Prostate gland (tissue), 2 donors: Measurements from ENCODE around the gene ICE2. TPM values are rescaled to one million over a fixed set of nuclear protein-coding genes. Genes with fewer than 3 reads are reported as not detected.
"Not testable (repeated sequence)": the region's sequence is repeated elsewhere in the genome, so short reads cannot be mapped to it uniquely, and the experiment has no call there.

ENCODE experiments used
- DNase-seq: peaks from one replicate; pipeline ENCODE4 v3.0.0-alpha.2; 2019; ENCODE audit warnings: low spot score
- H3K27ac ChIP-seq, 2 donors: fragments of 200-600 bp; sonication (generic); 2 replicates each; pipeline ENCODE4 v1.5.1; 2017 to 2019
- H3K27me3 ChIP-seq: fragments of 200-600 bp; sonication (generic); replicated peaks from 2 replicates; pipeline ENCODE4 v1.5.1; 2019; ENCODE audit not compliant: insufficient read depth
- H3K36me3 ChIP-seq, 2 donors: fragments of 200-600 bp; sonication (generic); 1 replicate in 1 of 2; 2 replicates in 1 of 2; pipeline versions ENCODE4 v1.5.1 to v1.8.1; 2017 to 2019
- H3K4me1 ChIP-seq: fragments of 200-600 bp; sonication (generic); replicated peaks from 2 replicates; pipeline ENCODE4 v1.5.1; 2019
- H3K4me3 ChIP-seq, 2 donors: fragments of 200-600 bp; sonication (generic); 2 replicates each; pipeline ENCODE4 v1.5.1; 2017 to 2019
- H3K9me3 ChIP-seq: fragments of 200-600 bp; sonication (generic); 2 replicates; pipeline ENCODE4 v1.5.1; 2017
- POLR2A ChIP-seq: fragments of 450-650 bp; IDR thresholded peaks from one replicate; pipeline ENCODE4 v1.6.1; 2016; ENCODE audit warnings: antibody characterized with exemption, mild to moderate bottlenecking
- POLR2AphosphoS5 ChIP-seq: sonication (generic); formaldehyde crosslinking; IDR thresholded peaks from one replicate; pipeline ENCODE4 v1.6.1; 2017; ENCODE audit warnings: antibody characterized with exemption
- WGBS: methylation state at CpG from one replicate; pipeline ENCODE4 v1.1.5; 2018; 5-methylcytosine and 5-hydroxymethylcytosine counted together
- intact Hi-C: fragments of 100-400 bp; cut with DNase I; formaldehyde crosslinking; loops from one replicate; pipeline ENCODE4 v1.14.2; 2022
- total RNA-seq, 2 donors: library from RNA; depleted of rRNA; stranded (reverse); fragments of >200 nt; gene quantifications; one replicate each; pipeline ENCODE4 v1.1.0, GENCODE V29; 2016
- TF ChIP-seq, protein P1 (sequence below), 4 experiments: fragments of 200-600 bp in 2 of 4; fragments of 450-650 bp in 2 of 4; sonication (generic) in 2 of 4; IDR thresholded peaks; 1 replicate in 3 of 4; 2 replicates in 1 of 4; pipeline ENCODE4 v1.5.1; 2016 to 2019; ENCODE audit warnings: antibody characterized with exemption in 4 of 4, mild to moderate bottlenecking in 2 of 4, moderate library complexity in 2 of 4

Gene ICE2
- total RNA-seq, 2 donors from 2014 or later = 33.0 to 34.5 TPM

DNA sequence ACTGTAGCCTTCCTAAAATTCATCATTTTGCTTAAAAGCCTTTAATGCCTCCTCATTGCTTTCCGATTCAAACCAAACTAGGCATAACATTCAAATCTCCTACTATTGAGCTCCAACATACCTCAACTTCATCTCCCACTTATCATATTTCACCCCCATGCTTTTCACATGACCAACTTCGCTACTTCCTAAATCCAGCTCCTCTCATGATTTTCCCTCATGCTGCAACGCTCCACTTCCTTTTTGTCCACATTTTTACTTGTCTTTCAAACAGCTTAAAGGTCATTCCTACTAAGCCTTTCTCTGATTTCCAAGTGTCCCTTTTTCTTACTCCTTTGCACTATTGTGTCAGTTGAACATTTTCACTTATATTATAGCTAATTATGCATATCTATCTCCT, 60.8 kb downstream of the ICE2 start:
- Histone ChIP-seq H3K27me3 (no peaks in the 10 kb centered on the region), H3K27ac (no peak overlapping the region), H3K9me3 (no peaks in the 10 kb centered on the region), H3K4me1 (no peaks in the 10 kb centered on the region), H3K36me3 (no peaks in the 10 kb centered on the region), H3K4me3 (no peak overlapping the region)
- 96% methylated on average over 3 of the region's 3 CpGs for WGBS
- TF ChIP-seq, protein P1, sequence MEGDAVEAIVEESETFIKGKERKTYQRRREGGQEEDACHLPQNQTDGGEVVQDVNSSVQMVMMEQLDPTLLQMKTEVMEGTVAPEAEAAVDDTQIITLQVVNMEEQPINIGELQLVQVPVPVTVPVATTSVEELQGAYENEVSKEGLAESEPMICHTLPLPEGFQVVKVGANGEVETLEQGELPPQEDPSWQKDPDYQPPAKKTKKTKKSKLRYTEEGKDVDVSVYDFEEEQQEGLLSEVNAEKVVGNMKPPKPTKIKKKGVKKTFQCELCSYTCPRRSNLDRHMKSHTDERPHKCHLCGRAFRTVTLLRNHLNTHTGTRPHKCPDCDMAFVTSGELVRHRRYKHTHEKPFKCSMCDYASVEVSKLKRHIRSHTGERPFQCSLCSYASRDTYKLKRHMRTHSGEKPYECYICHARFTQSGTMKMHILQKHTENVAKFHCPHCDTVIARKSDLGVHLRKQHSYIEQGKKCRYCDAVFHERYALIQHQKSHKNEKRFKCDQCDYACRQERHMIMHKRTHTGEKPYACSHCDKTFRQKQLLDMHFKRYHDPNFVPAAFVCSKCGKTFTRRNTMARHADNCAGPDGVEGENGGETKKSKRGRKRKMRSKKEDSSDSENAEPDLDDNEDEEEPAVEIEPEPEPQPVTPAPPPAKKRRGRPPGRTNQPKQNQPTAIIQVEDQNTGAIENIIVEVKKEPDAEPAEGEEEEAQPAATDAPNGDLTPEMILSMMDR (IDR thresholded peaks at IDR 0.05) = no peak
- no peak for TF ChIP-seq POLR2AphosphoS5
- TF ChIP-seq POLR2A = no peak
- no peak for DNase-seq
- intact Hi-C loops = no loop called here

GRCh38 chr15:60417112-60417511, 61.8 kb downstream of the ICE2 start:
- TF ChIP-seq POLR2AphosphoS5 (no peak), POLR2A (no peak)
- TF ChIP-seq, protein P1 (IDR thresholded peaks at IDR 0.05) = no peak
- no peak overlapping the region for H3K27ac ChIP-seq
- DNase-seq = no peak
- 98% methylated on average over 4 of the region's 4 CpGs for WGBS
- no peaks in the 10 kb centered on the region for H3K27me3 ChIP-seq
- H3K4me3 ChIP-seq = no peak overlapping the region
- intact Hi-C loops = no loop called here
- no peaks in the 10 kb centered on the region for H3K36me3 ChIP-seq
- no peaks in the 10 kb centered on the region for H3K4me1 ChIP-seq
- no peaks in the 10 kb centered on the region for H3K9me3 ChIP-seq

- no peaks in the 10 kb centered on the region for H3K9me3 ChIP-seq
- no peak overlapping the region for H3K4me3 ChIP-seq
- TF ChIP-seq POLR2A (no peak), POLR2AphosphoS5 (no peak)
- TF ChIP-seq, protein P1 (IDR thresholded peaks at IDR 0.05) = no peak
- H3K36me3 ChIP-seq = no peaks in the 10 kb centered on the region
- 97% methylated on average over 3 of the region's 3 CpGs for WGBS
- no peaks in the 10 kb centered on the region for H3K27me3 ChIP-seq
- intact Hi-C loops = no loop called here
- no peak overlapping the region for H3K27ac ChIP-seq
- DNase-seq = no peak
- no peaks in the 10 kb centered on the region for H3K4me1 ChIP-seq
These were observed 62.5 kb downstream of the ICE2 start for GRCh38 chr15:60416484-60416883.

- no peak overlapping the region for H3K4me3 ChIP-seq
- intact Hi-C loops = no loop called here
- H3K27me3 ChIP-seq = no peaks in the 10 kb centered on the region
- DNase-seq = no peak
- H3K36me3 ChIP-seq = no peaks in the 10 kb centered on the region
- TF ChIP-seq POLR2AphosphoS5 = peak; percentile 65
- TF ChIP-seq POLR2A = no peak
- H3K4me1 ChIP-seq = no peaks in the 10 kb centered on the region
- H3K27ac ChIP-seq = peak overlapping the region; percentile 55 to 77
- no peaks in the 10 kb centered on the region for H3K9me3 ChIP-seq
- 56% methylated on average over 10 of the region's 10 CpGs for WGBS
These were observed 64.8 kb downstream of the ICE2 start for GRCh38 chr15:60414016-60414682.

GRCh38 chr15:60413231-60413824, 65.6 kb downstream of the ICE2 start:
- WGBS = 52% methylated on average over 9 of the region's 9 CpGs
- TF ChIP-seq POLR2AphosphoS5 (no peak), POLR2A (no peak)
- TF ChIP-seq, protein P1 (IDR thresholded peaks at IDR 0.05) = no peak
- no peaks in the 10 kb centered on the region for H3K4me1 ChIP-seq
- H3K4me3 ChIP-seq = no peak overlapping the region
- no peaks in the 10 kb centered on the region for H3K27me3 ChIP-seq
- H3K36me3 ChIP-seq = no peaks in the 10 kb centered on the region
- no peak for DNase-seq
- intact Hi-C loops = no loop called here
- H3K9me3 ChIP-seq = no peaks in the 10 kb centered on the region
- peak overlapping the region; percentile 55 to 77 for H3K27ac ChIP-seq

GRCh38 chr15:60412807-60413206, 66.1 kb downstream of the ICE2 start:
- H3K4me1 ChIP-seq, H3K36me3 ChIP-seq, intact Hi-C loops, H3K27ac ChIP-seq, DNase-seq, H3K9me3 ChIP-seq, H3K27me3 ChIP-seq, H3K4me3 ChIP-seq: not testable (repeated sequence)
- WGBS = 98% methylated on average over 21 of the region's 21 CpGs
